Kidney epithelial cell (primary cell): ENCODE data around the gene ADPRH. TPM values are rescaled to one million over a fixed set of nuclear protein-coding genes. Genes with fewer than 3 reads are reported as not detected.

Experiments used
- DNase-seq: peaks from one replicate; pipeline ENCODE4 v3.0.0-alpha.2; 2010; ENCODE audit warnings: low read depth
- H3K27me3 ChIP-seq: 2 replicates; pipeline ENCODE4 v1.6.0; 2011; ENCODE audit warnings: low read length; ENCODE audit not compliant: control insufficient read depth, insufficient read depth
- H3K36me3 ChIP-seq: 2 replicates; pipeline ENCODE4 v1.5.1; 2011; ENCODE audit warnings: low read length; ENCODE audit not compliant: control insufficient read depth, insufficient read depth
- H3K4me3 ChIP-seq: 2 replicates; pipeline ENCODE4 v1.5.1; 2011; ENCODE audit warnings: low read depth, mild to moderate bottlenecking, control low read depth, low read length
- CTCF ChIP-seq: IDR thresholded peaks from 2 replicates; pipeline ENCODE4 v1.5.1; 2011; ENCODE audit warnings: mild to moderate bottlenecking, moderate library complexity, low read length, control low read depth, inconsistent platforms; ENCODE audit not compliant: insufficient read depth, poor library complexity, severe bottlenecking
- total RNA-seq: library from RNA; depleted of rRNA; stranded (reverse); fragments of >200 nt; gene quantifications from 2 replicates; pipeline ENCODE4 v1.2.3, GENCODE V29; 2015

Gene ADPRH
- total RNA-seq, 1 donor from 2014 or later = 7.3 TPM

- H3K4me3 ChIP-seq = no peak overlapping the region
- no peak for DNase-seq
- no peaks in the 10 kb centered on the region for H3K27me3 ChIP-seq
- no peak for TF ChIP-seq CTCF
- no peaks in the 10 kb centered on the region for H3K36me3 ChIP-seq
Measured at GRCh38 chr3:119630128-119630879, 51.0 kb downstream of the ADPRH start.

GRCh38 chr3:119630880-119631329 is 51.6 kb downstream of the ADPRH start:
- no peak for TF ChIP-seq CTCF
- Histone ChIP-seq H3K36me3 (no peaks in the 10 kb centered on the region), H3K27me3 (no peaks in the 10 kb centered on the region), H3K4me3 (no peak overlapping the region)
- no peak for DNase-seq

GRCh38 chr3:119631516-119631915 is 52.2 kb downstream of the ADPRH start:
- no peak for TF ChIP-seq CTCF
- no peaks in the 10 kb centered on the region for H3K27me3 ChIP-seq
- H3K36me3 ChIP-seq = no peaks in the 10 kb centered on the region
- no peak for DNase-seq
- H3K4me3 ChIP-seq = no peak overlapping the region

- Histone ChIP-seq H3K27me3 (no peaks in the 10 kb centered on the region), H3K4me3 (no peak overlapping the region)
Measured at GRCh38 chr3:119632216-119632615, 52.9 kb downstream of the ADPRH start.

GRCh38 chr3:119632829-119633228 is 53.5 kb downstream of the ADPRH start:
- Histone ChIP-seq H3K36me3 (no peaks in the 10 kb centered on the region), H3K27me3 (no peaks in the 10 kb centered on the region), H3K4me3 (no peak overlapping the region)
- no peak for DNase-seq
- no peak for TF ChIP-seq CTCF

More at GRCh38 chr3:119632216-119632615, 52.9 kb downstream of the ADPRH start:
- H3K36me3 ChIP-seq = no peaks in the 10 kb centered on the region
- no peak for TF ChIP-seq CTCF
- no peak for DNase-seq

- no peak for TF ChIP-seq CTCF
- Histone ChIP-seq H3K4me3 (no peak overlapping the region), H3K36me3 (no peaks in the 10 kb centered on the region), H3K27me3 (no peaks in the 10 kb centered on the region)
- DNase-seq = no peak
Measured at GRCh38 chr3:119635719-119636118, 56.4 kb downstream of the ADPRH start.
